K562 (cell line): Measurements from ENCODE around the gene CD302. TPM values are rescaled to one million over a fixed set of nuclear protein-coding genes. Genes with fewer than 3 reads are reported as not detected.

ENCODE experiments used
- ATAC-seq: fragments of 200-7000 bp; cut with Tn5 transposase; 3 replicates; pipeline ENCODE4 v1.9.1; 2020; ENCODE audit warnings: moderate library complexity
- BruUV-seq: library from RNA; stranded (reverse); fragments of 400-500 nt; replicated peaks from 2 replicates; lab custom pipeline; 2021; lab: Mats Ljungman, UMichigan
- CTCF ChIA-PET: fragments of 300-600 bp; formaldehyde crosslinking; extraction: SDS; loops from one replicate; lab custom pipeline; 2021; ENCODE audit warnings: low intra/inter-chr PET ratio; lab: Yijun Ruan, JAX
- POLR2A ChIA-PET: fragments of 300-600, 350-650 bp; sonication (Branson Sonifier 250); formaldehyde crosslinking; extraction: SDS; loops from one replicate; lab custom pipeline; 2021; ENCODE audit warnings: antibody characterized with exemption, inconsistent platforms; lab: Yijun Ruan, JAX
- DNase-seq, 4 experiments: peaks; one replicate each; pipeline versions ENCODE4 v3.0.0 to v3.0.0-alpha.2; 2011 to 2018; ENCODE audit warnings: low spot score in 3 of 4, mixed read lengths in 3 of 4; ENCODE audit errors: extremely low read depth in 1 of 4
- FAIRE-seq: peaks from 2 replicates; lab custom pipeline; 2011; peaks lifted over from hg19 to GRCh38; lab: Jason Lieb, UNC
- H2AFZ ChIP-seq: 2 replicates; pipeline ENCODE4 v1.6.0; 2011; ENCODE audit warnings: low read depth, low read length, control low read depth, inconsistent platforms
- H3K27ac ChIP-seq: fragments of 200-600 bp; 3 replicates; pipeline ENCODE4 v1.8.0; 2011; ENCODE audit warnings: low read depth, mild to moderate bottlenecking, control low read depth, inconsistent platforms, low read length, moderate library complexity, mixed read lengths; ENCODE audit errors: extremely low read depth
- H3K27me3 ChIP-seq, 2 experiments: fragments of 300-600 bp in 1 of 2; 2 replicates in 1 of 2; 3 replicates in 1 of 2; pipeline versions ENCODE4 v1.6.0 to v1.8.0; 2011; ENCODE audit warnings: inconsistent platforms in 2 of 2, low read length in 2 of 2, mild to moderate bottlenecking in 1 of 2, mixed read lengths in 1 of 2, moderate library complexity in 1 of 2; ENCODE audit not compliant: control insufficient read depth in 2 of 2, insufficient read depth in 2 of 2
- H3K36me3 ChIP-seq: fragments of 300-600 bp; 3 replicates; pipeline ENCODE4 v1.8.0; 2011; ENCODE audit warnings: mild to moderate bottlenecking, low read length, inconsistent platforms; ENCODE audit not compliant: control insufficient read depth, insufficient read depth
- H3K4me1 ChIP-seq, 2 experiments: fragments of 200-600 bp in 1 of 2; replicated peaks in 1 of 2; 2 replicates in 1 of 2; 3 replicates in 1 of 2; pipeline versions ENCODE4 v1.5.1 to v1.8.0; 2011; ENCODE audit warnings: inconsistent platforms in 2 of 2, low read length in 2 of 2, mild to moderate bottlenecking in 1 of 2, mixed read lengths in 1 of 2, moderate library complexity in 1 of 2; ENCODE audit not compliant: control insufficient read depth in 2 of 2, insufficient read depth in 2 of 2
- H3K4me2 ChIP-seq: 2 replicates; pipeline ENCODE4 v1.6.1; 2011; ENCODE audit warnings: low read length, control low read depth, inconsistent platforms, mixed read lengths; ENCODE audit not compliant: insufficient read depth
- H3K4me3 ChIP-seq: fragments of 200-600 bp; sonication (generic), shearing (Covaris generic); 2 replicates; pipeline ENCODE4 v1.5.1; 2016; ENCODE audit warnings: control low read depth, inconsistent platforms
- H3K79me2 ChIP-seq: fragments of 200-600 bp; 3 replicates; pipeline ENCODE4 v1.8.0; 2011; ENCODE audit warnings: low read length, inconsistent platforms; ENCODE audit not compliant: control insufficient read depth, insufficient read depth
- H3K9ac ChIP-seq, 2 experiments: 2 replicates each; pipeline versions ENCODE4 v1.6.0 to v1.6.1; 2011; ENCODE audit warnings: low read depth in 2 of 2, low read length in 2 of 2, control low read depth in 1 of 2, inconsistent platforms in 1 of 2, mild to moderate bottlenecking in 1 of 2, mixed read lengths in 1 of 2; ENCODE audit not compliant: insufficient read depth in 1 of 2
- H3K9me1 ChIP-seq: one replicate; pipeline ENCODE4 v1.6.0; 2011; ENCODE audit warnings: inconsistent platforms, mild to moderate bottlenecking, low read length, moderate library complexity; ENCODE audit not compliant: control insufficient read depth, insufficient read depth
- H3K9me3 ChIP-seq: replicated peaks from 2 replicates; pipeline ENCODE4 v1.5.1; 2011; ENCODE audit warnings: low read depth, low read length, inconsistent platforms; ENCODE audit not compliant: control insufficient read depth, insufficient read depth
- H4K20me1 ChIP-seq: replicated peaks from 2 replicates; pipeline ENCODE4 v1.6.1; 2011; ENCODE audit warnings: low read length, inconsistent platforms, mixed read lengths; ENCODE audit not compliant: control insufficient read depth, insufficient read depth
- CUX1 ChIP-seq: fragments of 200-800 bp; sonication (Bioruptor generic); IDR thresholded peaks from 2 replicates; pipeline ENCODE4 v1.6.1; 2016; ENCODE audit warnings: missing genetic modification characterization, missing compliant biosample characterization
- DDX20 ChIP-seq: fragments of 450-650 bp; IDR thresholded peaks from 2 replicates; pipeline ENCODE4 v1.6.1; 2016; ENCODE audit warnings: missing genetic modification characterization, low read depth, mild to moderate bottlenecking, missing compliant biosample characterization, moderate library complexity
- DIDO1 ChIP-seq: fragments of 450-650 bp; IDR thresholded peaks from 2 replicates; pipeline ENCODE4 v1.6.1; 2016; ENCODE audit warnings: low read depth, missing biosample characterization, missing genetic modification characterization
- FOXM1 ChIP-seq, 2 experiments: fragments of 450-650 bp in 1 of 2; sonication (generic) in 1 of 2; formaldehyde crosslinking in 1 of 2; IDR thresholded peaks; 2 replicates each; pipeline versions ENCODE4 v1.6.1 to v1.9.0; 2017 to 2022; ENCODE audit warnings: low read depth in 2 of 2, mild to moderate bottlenecking in 2 of 2, missing genetic modification reagents in 1 of 2, moderate library complexity in 1 of 2
- RHOXF2B ChIP-seq: fragments of 250-450 bp; sonication (Bioruptor Pico); conservative IDR thresholded peaks from 2 replicates; pipeline ENCODE4 v1.5.1; 2021
- SMAD2 ChIP-seq: fragments of 150-350 bp; IDR thresholded peaks from 2 replicates; pipeline ENCODE4 v1.6.1; 2014; ENCODE audit warnings: low read depth, mild to moderate bottlenecking, low read length
- ZBTB5 ChIP-seq: fragments of 450-650 bp; IDR thresholded peaks from 2 replicates; pipeline ENCODE4 v1.6.1; 2017; ENCODE audit warnings: antibody characterized with exemption
- WGBS: fragments of 100-300 bp; shearing (Covaris generic); methylation state at CpG from one replicate; pipeline ENCODE4 v1.1.6; 2016; ENCODE audit warnings: low coverage, mixed read lengths; ENCODE audit not compliant: insufficient coverage; ENCODE audit errors: missing lambda C conversion rate; 5-methylcytosine and 5-hydroxymethylcytosine counted together
- in situ Hi-C: fragments of 300-500 bp; cut with MboI; formaldehyde crosslinking; loops from 4 replicates; pipeline ENCODE4 v1.15.0; 2018; ENCODE audit warnings: inconsistent platforms, mixed read lengths
- intact Hi-C: fragments of 100-400 bp; cut with micrococcal nuclease; formaldehyde crosslinking; loops from 2 replicates; pipeline ENCODE4 v1.14.2; 2022
- polyA plus RNA-seq, 8 experiments: library from polyadenylated mRNA; depleted of rRNA in 4 of 8; stranded (reverse) in 5 of 8; unstranded in 3 of 8; fragments of >200 nt; fragmentation: Nextera tagmentation in 2 of 8; fragmentation: Illumina TruSeq in 1 of 8; extraction: Ambion mirVana in 2 of 8; extraction: Trizol in 1 of 8; gene quantifications; 2 replicates each; pipeline versions ENCODE4 v1.2.1 to v1.2.3, GENCODE V29; 2011 to 2014; ENCODE audit warnings: inconsistent platforms in 1 of 8, missing spikeins in 1 of 8
- total RNA-seq, 7 experiments: library from RNA; depleted of rRNA in 6 of 7; stranded (reverse); fragments of >200 nt in 6 of 7; fragmentation: Illumina TruSeq in 2 of 7; extraction: Trizol in 2 of 7; gene quantifications; 2 replicates each; pipeline versions ENCODE4 v1.2.1 to v1.2.3, GENCODE V29; 2011 to 2021; ENCODE audit warnings: low replicate concordance in 1 of 7

Gene CD302
- total and polyA plus RNA-seq, 9 of the 15 experiments (the other 6 are each of a cell fraction or from before 2014, with no cell fraction given), result 0.03 to 0.07 (median 0.04) TPM; not detected in 5

GRCh38 chr2:159832026-159832425, 34.0 kb upstream of the CD302 start:
- Histone ChIP-seq H3K9me3 (no peaks in the 10 kb centered on the region), H3K9me1 (no peaks in the 10 kb centered on the region), H3K79me2 (no peaks in the 10 kb centered on the region), H3K9ac (no peak overlapping the region), H3K27ac (no peak overlapping the region), H3K4me3 (no peak overlapping the region), H3K4me1 (no peaks in the 10 kb centered on the region), H3K36me3 (no peaks in the 10 kb centered on the region), H4K20me1 (no peaks in the 10 kb centered on the region), H2AFZ (no peak overlapping the region), H3K27me3 (peaks cover 7 to 14% of the 10 kb centered on the region in 2 experiments; a peak in 4 of 5 replicates), H3K4me2 (no peak overlapping the region)
- WGBS, result 1% methylated on average over 7 of the region's 7 CpGs
- DNase-seq (no peak), FAIRE-seq (no peak), ATAC-seq (peak; percentile 41; the same call in 2 of the 3 replicates)
- CTCF ChIA-PET, result no interaction called here
- POLR2A ChIA-PET, result interaction anchor here (0.9 kb wide), 1 partner anchor 13 kb away, joined by 3 read pairs; no protein-coding TSS in a partner anchor
- BruUV-seq, result no TSS peak
- intact Hi-C loops (no loop called here), in situ Hi-C loops (no loop called here)
- TF ChIP-seq CUX1 (CRISPR knock-in tag) (no peak), FOXM1 (IDR thresholded peaks at IDR 0.05; ENCODE audit: low read depth) (no peak), FOXM1 (CRISPR knock-in tag; IDR thresholded peaks at IDR 0.05; ENCODE audit: low read depth) (no peak), RHOXF2B (CRISPR knock-in tag) (no peak), SMAD2 (no peak), ZBTB5 (no peak), DDX20 (tag) (no peak), DIDO1 (no peak)
